Measurements from ENCODE around the gene TXNL4A.
"Not testable (repeated sequence)": the region's sequence is repeated elsewhere in the genome, so short reads cannot be mapped to it uniquely, and the experiment has no call there.

TXNL4A gene

DNA sequence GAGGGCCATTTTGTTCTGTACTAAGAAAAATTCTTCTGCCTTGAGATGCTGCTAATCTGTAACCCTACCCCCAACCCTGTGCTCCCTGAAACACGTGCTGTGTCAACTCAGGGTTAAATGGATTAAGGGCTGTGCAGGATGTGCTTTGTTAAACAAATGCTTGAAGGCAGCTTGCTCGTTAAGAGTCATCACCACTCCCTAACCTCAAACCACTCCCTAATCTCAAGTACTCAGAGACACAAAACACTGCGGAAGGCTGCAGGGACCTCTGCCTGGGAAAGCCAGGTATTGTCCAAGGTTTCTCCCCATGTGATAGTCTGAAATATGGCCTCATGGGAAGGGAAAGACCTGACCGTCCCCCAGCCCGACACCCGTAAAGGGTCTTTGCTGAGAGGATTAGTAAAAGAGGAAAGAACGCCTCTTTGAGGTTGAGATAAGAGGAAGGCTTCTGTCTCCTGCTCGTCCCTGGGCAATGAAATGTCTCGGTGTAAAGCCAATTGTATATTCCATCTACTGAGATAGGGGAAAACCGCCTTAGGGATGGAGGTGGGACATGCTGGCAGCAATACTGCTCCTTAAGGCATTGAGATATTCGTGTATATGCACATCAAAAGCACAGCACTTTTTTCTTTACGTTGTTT, 28.1 kb downstream of the TXNL4A start:
- not testable (repeated sequence) for H3K9ac ChIP-seq (ENCODE audit: low read length); H3K36me3 ChIP-seq (ENCODE audit: control insufficient read depth, insufficient read depth, low read length); H3K27me3 ChIP-seq (ENCODE audit: control insufficient read depth, insufficient read depth, low read length); H3K4me3 ChIP-seq (ENCODE audit: low read length); H3K4me1 ChIP-seq (ENCODE audit: control insufficient read depth, insufficient read depth, low read length); H3K27ac ChIP-seq (ENCODE audit: low read depth, low read length)

DNA sequence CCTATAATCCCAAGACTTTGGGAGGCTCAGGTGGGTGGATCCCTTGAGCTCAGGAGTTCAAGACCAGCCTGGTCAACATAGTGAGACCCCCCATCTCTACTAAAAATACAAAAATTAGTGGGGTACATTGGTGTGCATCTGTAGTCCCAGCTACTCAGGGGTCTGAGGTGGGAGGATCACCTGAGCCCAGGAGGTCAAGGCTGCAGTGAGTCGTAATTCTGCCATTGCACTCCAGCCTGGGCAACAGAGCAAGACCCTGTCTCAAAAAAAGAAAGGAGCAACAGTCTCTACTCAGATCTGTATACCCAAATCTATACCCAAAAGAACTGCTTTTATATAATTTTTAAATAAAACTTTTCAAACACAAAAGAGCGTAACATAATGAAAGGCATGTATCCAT, 29.4 kb downstream of the TXNL4A start:
- no peak overlapping the region for H3K4me3 ChIP-seq (ENCODE audit: low read length)
- H3K27me3 ChIP-seq (ENCODE audit: control insufficient read depth, insufficient read depth, low read length), result no peaks in the 10 kb centered on the region
- H3K36me3 ChIP-seq (ENCODE audit: control insufficient read depth, insufficient read depth, low read length), result no peaks in the 10 kb centered on the region
- H3K9ac ChIP-seq (ENCODE audit: low read length), result no peak overlapping the region
- H3K27ac ChIP-seq (ENCODE audit: low read depth, low read length), result no peak overlapping the region
- H3K4me1 ChIP-seq (ENCODE audit: control insufficient read depth, insufficient read depth, low read length), result no peaks in the 10 kb centered on the region

DNA sequence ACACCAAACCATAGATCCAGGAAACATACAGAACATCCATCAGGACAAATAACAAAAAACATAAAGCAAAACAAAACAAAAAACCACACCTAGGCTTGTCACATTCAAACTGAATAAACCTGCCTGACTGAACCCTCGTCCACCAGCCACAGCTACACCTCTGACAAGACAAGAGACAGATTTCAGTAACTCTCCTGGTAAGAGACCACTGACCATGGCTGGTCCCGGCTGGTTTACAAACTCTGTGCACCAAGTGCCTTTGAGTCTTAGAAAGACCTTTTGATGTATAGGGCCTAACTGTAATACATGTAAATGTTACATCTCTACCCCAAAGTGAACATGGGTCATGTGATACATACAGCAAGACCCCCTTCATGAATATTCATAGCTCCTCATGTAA, 32.1 kb downstream of the TXNL4A start:
- Histone ChIP-seq H3K9ac (ENCODE audit: low read length) (no peak overlapping the region), H3K36me3 (ENCODE audit: control insufficient read depth, insufficient read depth, low read length) (no peaks in the 10 kb centered on the region), H3K27ac (ENCODE audit: low read depth, low read length) (no peak overlapping the region), H3K4me1 (ENCODE audit: control insufficient read depth, insufficient read depth, low read length) (no peaks in the 10 kb centered on the region), H3K27me3 (ENCODE audit: control insufficient read depth, insufficient read depth, low read length) (no peaks in the 10 kb centered on the region), H3K4me3 (ENCODE audit: low read length) (no peak overlapping the region)

DNA sequence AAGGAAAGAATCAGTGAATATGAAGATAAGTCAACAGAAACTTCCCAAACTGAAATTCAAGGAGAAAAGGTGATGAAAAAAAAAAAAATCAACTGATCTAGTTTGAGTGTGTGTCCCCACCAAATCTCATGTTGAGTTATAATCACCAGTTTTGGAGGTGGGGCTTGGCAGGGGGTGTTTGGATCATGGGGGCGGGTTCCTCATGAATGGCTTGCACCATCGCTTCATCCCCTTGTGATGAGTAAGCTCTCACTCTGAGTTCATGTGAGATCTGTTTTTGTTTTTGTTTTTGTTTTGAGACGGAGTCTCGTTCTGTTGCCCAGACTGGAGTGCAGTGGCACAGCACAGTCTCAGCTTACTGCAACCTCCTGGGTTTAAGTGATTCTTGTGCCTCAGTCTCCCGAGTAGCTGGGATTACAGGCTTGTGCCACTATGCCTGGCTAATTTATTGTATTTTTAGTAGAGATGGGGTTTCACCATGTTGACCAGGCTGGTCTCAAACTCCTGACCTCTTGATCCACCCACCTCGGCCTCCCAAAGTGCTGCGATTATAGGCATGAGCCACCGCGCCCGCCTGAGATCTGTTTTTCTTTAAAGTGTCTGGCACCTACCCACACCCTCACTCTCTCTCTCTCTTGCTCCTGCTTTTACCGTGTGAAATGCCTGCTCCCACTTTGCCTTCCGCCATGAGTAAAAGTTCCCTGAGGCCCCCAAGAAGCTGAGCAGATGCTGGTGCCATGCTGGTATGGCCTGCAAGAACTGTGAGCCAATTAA, 32.9 kb downstream of the TXNL4A start:
- Histone ChIP-seq H3K27ac (ENCODE audit: low read depth, low read length) (no peak overlapping the region), H3K4me3 (ENCODE audit: low read length) (no peak overlapping the region), H3K27me3 (ENCODE audit: control insufficient read depth, insufficient read depth, low read length) (no peaks in the 10 kb centered on the region), H3K4me1 (ENCODE audit: control insufficient read depth, insufficient read depth, low read length) (peaks cover under 1% of the 10 kb centered on the region), H3K9ac (ENCODE audit: low read length) (no peak overlapping the region), H3K36me3 (ENCODE audit: control insufficient read depth, insufficient read depth, low read length) (no peaks in the 10 kb centered on the region)

DNA sequence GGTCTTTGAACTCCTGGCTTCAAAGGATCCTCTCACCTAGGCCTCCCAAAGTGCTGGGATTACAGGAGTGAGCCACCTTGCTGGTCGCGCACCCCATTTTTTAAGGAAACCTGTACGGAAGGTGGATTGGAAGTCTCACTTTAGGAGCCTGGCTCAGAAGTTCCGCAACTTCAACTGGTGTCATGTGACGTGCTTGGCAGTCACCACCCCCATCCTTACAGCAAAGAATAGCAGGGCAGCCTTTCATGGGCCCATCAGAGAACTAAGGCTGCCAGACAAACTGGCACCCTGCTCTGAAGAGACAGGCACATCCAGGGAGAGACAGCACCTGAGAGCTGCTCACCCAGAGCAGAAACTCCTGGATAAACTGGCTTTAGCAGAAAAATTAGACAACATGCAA, 33.6 kb downstream of the TXNL4A start:
- Histone ChIP-seq H3K4me1 (ENCODE audit: control insufficient read depth, insufficient read depth, low read length) (peaks cover 4% of the 10 kb centered on the region), H3K36me3 (ENCODE audit: control insufficient read depth, insufficient read depth, low read length) (no peaks in the 10 kb centered on the region), H3K27me3 (ENCODE audit: control insufficient read depth, insufficient read depth, low read length) (no peaks in the 10 kb centered on the region), H3K4me3 (ENCODE audit: low read length) (no peak overlapping the region), H3K27ac (ENCODE audit: low read depth, low read length) (no peak overlapping the region), H3K9ac (ENCODE audit: low read length) (no peak overlapping the region)

DNA sequence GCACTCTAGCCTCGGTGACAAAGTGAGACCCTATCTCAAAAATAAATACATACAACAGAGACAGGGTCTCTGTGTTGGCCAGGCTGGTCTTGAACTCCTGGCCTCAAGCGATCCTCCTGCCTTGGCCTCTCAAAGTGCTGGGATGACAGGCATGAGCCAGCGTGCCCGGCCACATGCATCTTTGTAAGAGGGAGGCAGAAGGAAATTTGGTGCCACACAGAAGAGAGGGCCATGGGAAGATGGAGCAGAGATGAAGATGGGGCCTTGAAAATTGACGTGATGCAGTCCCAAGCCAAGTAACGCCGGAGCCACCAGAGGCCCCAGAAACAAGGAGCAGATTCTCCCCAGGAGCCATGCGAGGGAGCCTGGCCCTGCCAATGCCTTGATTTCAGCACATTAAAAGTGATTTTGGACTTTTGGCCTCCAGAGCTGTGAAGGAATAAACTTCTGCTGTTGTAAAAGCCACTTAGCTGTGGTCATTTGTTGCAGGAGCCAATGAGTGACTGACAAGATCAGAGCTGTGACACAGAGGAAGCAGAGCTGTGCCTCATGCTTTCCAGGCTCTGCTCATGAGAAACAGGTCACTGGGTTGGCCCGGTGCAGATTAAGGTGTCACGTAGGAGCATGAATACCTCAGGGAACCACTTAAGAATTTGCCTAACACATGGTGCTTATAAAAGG, 34.3 kb downstream of the TXNL4A start:
- Histone ChIP-seq H3K4me3 (ENCODE audit: low read length) (no peak overlapping the region), H3K36me3 (ENCODE audit: control insufficient read depth, insufficient read depth, low read length) (no peaks in the 10 kb centered on the region), H3K27me3 (ENCODE audit: control insufficient read depth, insufficient read depth, low read length) (no peaks in the 10 kb centered on the region), H3K9ac (ENCODE audit: low read length) (no peak overlapping the region), H3K27ac (ENCODE audit: low read depth, low read length) (no peak overlapping the region), H3K4me1 (ENCODE audit: control insufficient read depth, insufficient read depth, low read length) (peaks cover 6% of the 10 kb centered on the region)

DNA sequence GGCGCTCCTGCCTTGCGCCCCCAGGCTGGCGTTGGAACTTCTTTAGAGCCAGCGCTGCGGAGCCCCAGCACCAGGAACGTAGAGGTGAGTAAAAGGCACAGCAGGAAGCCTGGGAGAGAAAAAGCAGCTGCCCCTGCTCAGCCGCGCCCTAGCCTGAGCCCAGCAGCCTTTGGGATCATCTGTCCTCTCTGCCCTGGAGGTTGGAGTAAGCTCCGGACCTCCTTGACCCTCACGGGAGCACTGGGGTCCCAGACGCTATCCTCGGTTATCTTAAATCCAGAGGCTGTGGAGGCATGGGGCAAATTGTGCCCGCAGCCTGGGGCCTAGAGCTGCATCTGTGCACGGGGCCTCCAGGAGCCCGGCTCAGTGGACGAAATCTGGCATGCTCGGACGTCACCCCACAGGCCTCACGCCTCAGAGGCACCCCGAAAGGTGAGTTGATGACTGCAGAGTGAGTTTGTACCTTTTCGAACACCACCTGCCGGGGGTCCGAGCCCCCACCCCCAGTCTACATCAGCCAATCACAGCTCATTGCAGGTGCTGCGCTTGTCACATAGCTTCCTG, 35.3 kb downstream of the TXNL4A start:
- no peaks in the 10 kb centered on the region for H3K27me3 ChIP-seq (ENCODE audit: control insufficient read depth, insufficient read depth, low read length)
- H3K4me1 ChIP-seq (ENCODE audit: control insufficient read depth, insufficient read depth, low read length), result peaks cover 8% of the 10 kb centered on the region
- H3K27ac ChIP-seq (ENCODE audit: low read depth, low read length), result no peak overlapping the region
- H3K9ac ChIP-seq (ENCODE audit: low read length), result no peak overlapping the region
- H3K36me3 ChIP-seq (ENCODE audit: control insufficient read depth, insufficient read depth, low read length), result no peaks in the 10 kb centered on the region
- H3K4me3 ChIP-seq (ENCODE audit: low read length), result no peak overlapping the region

DNA sequence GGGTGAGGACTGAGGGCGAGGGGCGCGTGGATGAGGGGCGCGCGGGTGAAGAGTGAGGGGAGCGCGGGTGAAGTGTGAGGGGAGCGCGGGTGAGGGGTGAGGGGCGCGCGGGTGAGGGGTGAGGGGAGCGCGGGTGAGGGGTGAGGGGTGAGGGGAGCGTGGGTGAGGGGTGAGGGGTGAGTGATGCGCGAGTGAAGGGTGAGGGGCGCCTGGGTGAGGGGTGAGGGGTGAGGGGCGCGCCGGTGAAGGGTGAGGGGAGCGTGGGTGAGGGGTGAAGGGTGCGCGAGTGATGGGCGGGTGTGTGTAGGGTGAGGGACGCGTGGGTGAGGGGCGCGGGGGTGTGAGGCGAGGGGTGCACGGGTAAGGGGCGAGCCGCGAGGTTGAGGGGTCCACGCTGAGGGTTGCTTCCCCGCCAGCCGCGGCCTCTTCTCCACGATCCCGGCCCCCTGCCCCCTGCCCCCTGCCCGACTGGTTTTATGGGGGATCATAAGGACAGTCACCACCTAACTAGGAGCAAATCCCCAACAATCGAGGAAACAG, 35.8 kb downstream of the TXNL4A start:
- Histone ChIP-seq H3K27ac (ENCODE audit: low read depth, low read length) (no peak overlapping the region), H3K9ac (ENCODE audit: low read length) (no peak overlapping the region), H3K36me3 (ENCODE audit: control insufficient read depth, insufficient read depth, low read length) (no peaks in the 10 kb centered on the region), H3K4me3 (ENCODE audit: low read length) (peak overlapping the region; percentile 78), H3K27me3 (ENCODE audit: control insufficient read depth, insufficient read depth, low read length) (no peaks in the 10 kb centered on the region), H3K4me1 (ENCODE audit: control insufficient read depth, insufficient read depth, low read length) (peaks cover 8% of the 10 kb centered on the region)

DNA sequence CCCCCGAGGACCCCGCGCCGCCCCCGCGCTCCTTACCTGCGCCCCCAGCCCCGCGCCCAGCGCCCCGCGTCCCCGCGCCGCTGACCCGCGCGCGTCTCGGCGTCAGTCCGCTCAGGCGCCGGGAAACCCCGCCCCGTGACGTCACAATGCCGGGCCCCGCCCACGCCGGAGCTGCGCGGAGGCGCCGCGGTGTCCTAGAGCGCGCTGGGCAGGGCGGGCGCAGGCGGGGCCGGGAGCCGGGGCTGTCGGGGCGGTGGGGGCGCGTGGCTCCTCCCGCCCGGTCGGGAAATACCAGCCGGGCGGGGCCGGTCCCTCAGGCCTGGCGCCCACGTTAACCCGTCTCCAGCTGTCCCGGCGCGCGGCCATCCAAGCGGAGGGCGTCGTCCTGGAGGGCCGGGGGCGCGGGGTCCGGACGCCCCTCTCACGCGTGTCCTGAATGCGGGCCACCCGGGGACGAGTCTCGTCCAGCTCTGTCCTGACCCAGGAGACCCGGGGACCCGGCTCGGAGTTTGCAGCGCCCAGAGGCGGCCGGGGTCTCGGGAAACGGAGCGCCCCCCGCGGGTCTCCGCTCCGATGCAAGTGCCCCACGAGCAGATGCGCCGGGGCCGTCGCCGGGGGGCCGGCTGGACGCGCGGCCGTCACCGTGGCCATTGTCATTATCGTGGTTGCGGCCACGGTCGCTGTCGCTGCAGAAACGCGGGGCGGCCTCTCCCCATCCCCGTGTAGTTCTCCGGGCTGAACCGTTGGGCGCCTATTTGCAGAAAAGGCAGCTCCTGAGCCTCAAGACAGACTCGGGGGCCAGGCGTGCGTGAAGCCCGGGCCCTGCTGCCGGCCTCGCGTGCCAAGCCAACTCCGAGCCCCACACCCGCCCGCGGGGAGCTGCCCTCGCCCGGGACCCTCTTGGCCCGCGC, 36.6 kb downstream of the TXNL4A start, which contains the start of gene SLC66A2:
SLC66A2 (minus strand) TSS at position 109 of the 911 bp plus-strand sequence. CDS start 727 bp downstream, outside the sequence.
- peak within 1 kb of the TSS; percentile 55 for H3K27ac ChIP-seq (ENCODE audit: low read depth, low read length)
- H3K4me1 ChIP-seq (ENCODE audit: control insufficient read depth, insufficient read depth, low read length), result peaks cover 8% of the 10 kb centered on the region
- H3K9ac ChIP-seq (ENCODE audit: low read length), result peak within 1 kb of the TSS; percentile 66
- H3K27me3 ChIP-seq (ENCODE audit: control insufficient read depth, insufficient read depth, low read length), result no peaks in the 10 kb centered on the region
- peak within 1 kb of the TSS; percentile 81 for H3K4me3 ChIP-seq (ENCODE audit: low read length)
- no peaks in the 10 kb centered on the region for H3K36me3 ChIP-seq (ENCODE audit: control insufficient read depth, insufficient read depth, low read length)

DNA sequence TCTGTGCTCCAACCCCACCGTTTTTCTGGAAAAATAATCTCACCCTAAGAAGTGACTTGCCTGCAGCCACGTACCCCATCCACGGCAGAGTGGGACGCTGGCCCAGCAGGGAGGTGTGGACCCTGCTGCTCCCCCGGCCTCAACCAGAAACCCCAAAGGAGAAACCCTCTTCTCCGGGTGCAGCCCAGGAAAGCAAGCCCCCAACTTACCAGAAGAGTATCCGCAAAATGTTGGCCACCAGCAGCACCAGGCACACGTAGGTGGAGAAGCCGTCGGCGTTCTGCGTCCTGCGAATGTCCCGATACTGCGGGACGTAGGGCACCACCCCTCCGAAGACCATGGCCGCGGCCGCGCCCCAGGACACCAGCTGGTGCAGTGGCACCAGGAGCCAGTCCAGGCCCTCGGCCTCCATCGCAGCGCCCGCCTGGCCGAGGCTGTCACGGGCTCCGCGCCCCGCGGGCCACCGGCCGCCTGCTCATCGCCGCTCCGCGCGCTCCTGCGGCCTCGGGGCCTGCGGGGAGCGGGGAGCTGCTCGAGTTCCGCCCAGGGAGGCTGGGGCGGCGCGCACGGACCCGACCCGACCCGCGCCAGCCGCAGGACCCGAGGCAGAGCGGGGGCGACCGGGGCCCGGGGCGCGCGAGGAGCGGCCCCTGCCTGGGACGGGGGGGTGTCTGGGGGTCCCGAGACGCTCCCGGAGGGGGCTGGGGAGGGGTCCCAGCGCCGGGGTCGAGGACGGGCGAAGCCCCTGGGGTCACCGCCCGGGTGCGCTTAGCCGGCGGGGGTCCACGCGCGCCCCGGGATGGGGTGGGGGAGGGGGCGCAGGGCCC, 37.6 kb downstream of the TXNL4A start:
- Histone ChIP-seq H3K9ac (ENCODE audit: low read length) (peak overlapping the region; percentile 66), H3K4me1 (ENCODE audit: control insufficient read depth, insufficient read depth, low read length) (peaks cover 8% of the 10 kb centered on the region), H3K36me3 (ENCODE audit: control insufficient read depth, insufficient read depth, low read length) (peaks cover 1% of the 10 kb centered on the region), H3K27me3 (ENCODE audit: control insufficient read depth, insufficient read depth, low read length) (no peaks in the 10 kb centered on the region), H3K4me3 (ENCODE audit: low read length) (peak overlapping the region; percentile 81), H3K27ac (ENCODE audit: low read depth, low read length) (peak overlapping the region; percentile 55)
